GM21390 (cell line): ENCODE results near the gene PRSS57.
"Not testable (repeated sequence)": the region's sequence is repeated elsewhere in the genome, so short reads cannot be mapped to it uniquely, and the experiment has no call there.

ENCODE experiments used
- ATAC-seq: cut with Tn5 transposase; IDR thresholded peaks from one replicate; pipeline ENCODE4 v1.9.1; 2021; ENCODE audit not compliant: unreplicated experiment

The PRSS57 gene

DNA sequence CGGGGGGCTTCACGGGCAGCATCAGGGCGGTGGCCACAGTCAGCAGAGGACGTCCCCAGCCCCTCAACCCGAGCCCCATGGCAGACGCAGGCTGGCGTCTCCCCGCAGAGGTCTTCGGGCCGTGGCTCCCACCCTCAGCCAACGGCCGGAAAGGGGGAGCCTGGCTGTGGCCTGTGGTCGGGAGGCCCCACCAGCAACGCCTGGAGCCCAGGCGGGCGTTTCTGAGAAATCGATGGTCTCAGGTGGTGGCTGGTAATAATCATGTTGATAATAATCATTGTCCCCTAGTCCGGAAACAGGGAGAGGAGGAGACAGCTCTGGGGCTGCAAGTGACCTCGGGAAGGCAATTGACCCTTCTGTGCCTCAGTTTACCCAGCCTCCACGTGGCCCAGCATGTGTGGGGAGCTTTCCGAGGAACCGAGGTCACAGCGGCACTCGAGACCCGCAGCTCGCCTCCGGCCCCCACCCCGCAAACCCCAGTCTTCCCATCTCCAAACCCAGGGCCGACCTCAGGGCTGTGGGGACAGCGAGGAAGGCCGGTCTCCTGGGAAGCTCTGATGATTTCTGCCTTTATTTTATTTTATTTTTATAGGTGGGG is at the start of gene PRSS57:
Gene PRSS57, minus strand, starts transcription at position 101 of the 598 bp plus-strand sequence. Its CDS starts 22 bp downstream, at position 79.
- no peak for ATAC-seq

- no peak for ATAC-seq
Measured at GRCh38 chr19:743168-743687, 48.0 kb upstream of the PRSS57 start.

DNA sequence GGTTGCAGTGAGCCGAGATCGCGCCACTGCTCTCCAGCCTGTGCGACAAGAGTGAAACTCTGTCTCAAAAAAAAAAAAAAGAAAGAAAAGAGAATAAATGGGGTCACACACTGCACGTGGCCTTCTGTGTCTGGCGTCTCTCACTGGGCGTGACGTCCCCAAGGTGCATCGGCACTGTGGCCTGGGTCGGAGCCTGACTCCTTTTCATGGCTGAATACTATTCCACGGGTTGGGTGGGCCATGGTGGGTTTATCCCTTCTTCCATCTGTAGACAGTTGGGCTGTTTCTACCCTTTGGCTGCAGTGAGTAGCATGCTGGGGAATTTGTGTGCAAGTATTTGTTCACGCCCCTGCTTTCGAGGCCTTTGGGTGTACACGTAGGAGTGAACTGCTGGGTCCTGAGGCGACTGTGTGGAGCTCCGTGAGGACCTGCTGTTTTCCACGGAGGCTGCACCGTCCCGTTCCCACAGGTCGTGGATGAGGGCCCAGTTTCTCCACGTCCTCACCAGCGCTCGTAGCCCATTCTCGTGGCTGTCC is 47.4 kb upstream of the PRSS57 start:
- ATAC-seq, result no peak

- ATAC-seq, result no peak
Measured at GRCh38 chr19:741506-742131, 46.4 kb upstream of the PRSS57 start.

- ATAC-seq, result not testable (repeated sequence)
Measured at GRCh38 chr19:740816-741505, 45.7 kb upstream of the PRSS57 start.

GRCh38 chr19:739998-740715 is 44.9 kb upstream of the PRSS57 start:
- no peak for ATAC-seq

DNA sequence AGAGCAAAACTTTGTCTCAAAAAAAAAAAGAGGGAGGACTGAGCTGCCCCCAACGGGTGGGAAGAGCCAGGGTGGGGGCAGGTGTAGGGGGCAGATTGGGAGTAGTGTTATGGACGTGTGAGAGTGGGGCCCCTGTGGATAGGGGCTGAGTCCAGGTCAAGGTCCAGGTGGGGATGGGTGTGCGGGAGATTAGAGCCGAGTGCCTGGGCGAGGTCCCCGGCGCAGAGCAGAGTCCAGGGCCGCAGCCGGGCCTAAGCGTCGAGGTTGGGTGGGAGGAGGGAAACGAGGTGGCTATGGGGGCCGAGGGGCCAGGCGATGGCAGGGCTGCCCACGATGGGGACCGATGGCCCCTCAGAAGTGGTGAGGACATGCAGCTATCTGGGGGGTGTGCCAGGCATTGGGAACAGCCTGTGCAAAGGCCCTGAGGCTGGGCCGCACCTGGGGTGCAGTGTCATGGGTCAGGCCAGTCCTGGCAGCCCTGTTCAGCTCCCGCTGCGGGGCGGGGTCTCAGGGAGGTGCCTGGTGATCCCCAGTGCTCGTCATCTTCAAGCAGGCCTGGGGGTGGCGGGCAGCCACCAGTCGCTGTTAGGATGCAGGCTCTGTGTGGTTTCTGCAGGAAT is 43.4 kb upstream of the PRSS57 start:
- no peak for ATAC-seq

DNA sequence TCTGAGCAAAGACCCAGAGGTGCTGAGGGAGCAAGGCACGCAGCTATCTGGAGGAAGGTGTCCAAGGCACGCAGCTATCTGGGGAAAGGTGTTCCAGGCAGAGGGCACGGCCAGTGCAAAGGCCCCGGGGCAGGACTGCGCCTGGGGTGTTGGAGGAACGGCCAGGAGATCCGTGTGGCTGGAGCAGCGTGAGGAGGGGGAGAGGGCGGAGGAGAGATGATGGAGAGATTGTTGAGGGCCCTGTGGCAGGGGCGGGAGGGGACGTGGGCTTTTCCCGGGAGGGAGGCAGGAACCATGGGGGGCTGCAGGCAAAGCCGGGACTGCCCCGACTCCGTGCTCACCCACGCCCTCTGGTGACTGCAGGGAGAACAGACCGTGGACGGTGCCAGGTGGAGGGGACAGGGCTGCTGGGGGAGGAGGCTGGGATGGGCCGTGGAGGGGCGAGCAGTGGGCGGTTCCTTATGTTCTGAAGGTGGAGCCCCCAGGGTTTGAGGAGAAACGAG is 42.4 kb upstream of the PRSS57 start:
- no peak for ATAC-seq

- no peak for ATAC-seq
Measured at GRCh38 chr19:736125-736524, 40.9 kb upstream of the PRSS57 start.

GRCh38 chr19:734716-735115 is 39.5 kb upstream of the PRSS57 start:
- no peak for ATAC-seq

- ATAC-seq, result no peak
Measured at GRCh38 chr19:732148-733069, 37.2 kb upstream of the PRSS57 start.

GRCh38 chr19:731000-731399 is 35.7 kb upstream of the PRSS57 start:
- ATAC-seq, result no peak

GRCh38 chr19:729965-730668 is 34.9 kb upstream of the PRSS57 start:
- no peak for ATAC-seq

DNA sequence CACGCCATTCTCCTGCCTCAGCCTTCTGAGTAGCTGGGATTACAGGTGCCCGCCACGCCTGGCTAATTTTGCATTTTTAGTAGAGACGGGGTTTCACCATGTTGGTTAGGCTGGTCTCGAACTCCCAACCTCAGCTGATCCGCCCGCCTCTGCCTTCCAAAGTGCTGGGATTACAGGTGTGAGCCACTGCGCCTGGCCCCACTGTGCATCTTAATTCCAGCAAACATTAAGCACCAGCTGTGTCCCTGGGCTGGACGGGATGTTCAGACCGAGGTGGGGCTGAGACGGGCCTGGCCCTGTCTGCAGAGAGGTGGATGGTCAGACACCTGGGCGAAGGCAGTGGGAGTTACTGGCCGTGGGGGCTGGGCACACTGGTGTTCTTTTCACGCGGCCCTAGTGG is 34.3 kb upstream of the PRSS57 start:
- ATAC-seq, result not testable (repeated sequence)

- no peak for ATAC-seq
Measured at GRCh38 chr19:728011-728410, 32.8 kb upstream of the PRSS57 start.

DNA sequence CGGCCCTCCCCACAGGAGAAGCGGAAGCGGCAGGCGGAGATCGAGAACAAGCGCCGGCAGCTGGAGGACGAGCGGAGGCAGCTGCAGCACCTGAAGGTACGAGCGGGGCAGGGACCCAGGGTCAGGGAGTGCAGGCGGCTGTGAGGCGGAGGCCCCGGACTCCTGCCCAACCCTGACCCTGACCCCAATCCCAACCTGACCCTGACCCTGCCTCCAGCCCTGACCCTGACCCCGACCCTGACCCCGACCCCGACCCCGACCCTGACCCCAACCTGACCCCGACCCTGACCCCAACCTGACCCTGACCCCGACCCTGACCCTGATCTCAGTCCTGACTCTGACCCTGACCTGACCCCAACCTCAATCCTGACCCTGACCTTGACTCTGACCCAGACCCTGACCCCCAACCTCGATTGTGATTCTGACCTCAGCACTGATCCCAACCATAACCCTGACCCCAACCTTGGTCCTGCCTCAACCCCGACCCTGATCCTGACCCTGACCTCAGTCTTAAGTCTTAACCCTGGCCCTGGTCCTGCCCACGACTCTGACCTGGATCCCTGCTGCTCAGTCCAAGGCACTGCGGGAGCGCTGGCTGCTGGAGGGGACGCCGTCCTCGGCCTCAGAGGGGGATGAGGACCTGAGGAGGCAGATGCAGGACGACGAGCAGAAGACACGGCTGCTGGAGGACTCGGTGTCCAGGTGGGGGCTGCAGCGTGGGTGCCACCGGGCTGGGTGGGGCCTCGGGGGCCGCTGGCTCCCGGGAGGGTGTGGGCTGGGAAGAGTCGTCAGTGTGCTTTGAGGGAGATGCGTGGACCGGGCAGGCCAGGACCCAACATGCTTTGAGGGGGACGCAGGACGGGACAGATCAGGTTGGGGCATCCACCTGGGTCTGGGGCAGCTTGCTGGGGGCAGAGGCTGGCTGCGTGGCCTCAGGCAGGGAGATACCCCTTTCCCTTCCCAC is 32.0 kb upstream of the PRSS57 start:
- ATAC-seq, result no peak

DNA sequence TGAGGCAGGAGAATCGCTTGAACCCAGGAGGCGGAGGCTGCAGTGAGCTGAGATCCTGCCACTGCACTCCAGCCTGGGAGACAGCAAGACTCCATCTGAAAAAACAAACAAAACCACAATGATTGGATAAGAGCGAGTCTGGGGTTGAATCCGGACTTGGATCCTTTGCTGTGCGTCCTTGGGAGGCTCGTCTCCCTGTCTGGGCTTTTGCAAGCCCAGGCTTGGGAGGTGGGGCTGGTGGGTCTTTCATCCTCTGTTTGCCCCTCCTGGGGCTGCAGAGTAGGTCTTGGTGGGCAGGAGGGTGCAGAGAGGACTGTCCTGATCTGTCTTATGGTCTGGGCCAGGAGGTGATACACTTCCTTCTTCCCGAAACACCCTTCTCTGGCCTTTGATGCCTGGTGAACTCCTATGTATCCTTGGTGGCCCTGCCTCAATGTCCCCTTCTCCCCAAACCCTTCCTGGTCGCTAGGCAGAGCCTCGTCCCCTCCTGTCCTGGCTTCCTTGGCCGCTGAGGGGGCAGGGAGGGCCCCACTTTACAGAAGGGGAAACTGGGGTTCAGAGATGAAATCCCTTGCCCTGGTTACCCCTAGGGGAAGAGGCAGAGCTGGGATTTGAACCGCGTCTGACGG is 30.3 kb upstream of the PRSS57 start:
- no peak for ATAC-seq
